GM12892 (cell line): ENCODE results near the gene CCDC106.

Experiments
- POLR2A ChIP-seq: IDR thresholded peaks from 2 replicates; pipeline ENCODE4 v1.6.1; 2011; ENCODE audit warnings: low read depth, low read length, control low read depth
- POLR2AphosphoS5 ChIP-seq: IDR thresholded peaks from 2 replicates; pipeline ENCODE4 v1.6.1; 2011; ENCODE audit warnings: low read depth, low read length, control low read depth

- TF ChIP-seq POLR2A (no peak; the same call in 1 of the 2 replicates), POLR2AphosphoS5 (no peak; the same call in 1 of the 2 replicates)
Measured at GRCh38 chr19:55663846-55664536, 16.0 kb downstream of the CCDC106 start.
